HK-2 (cell line): ENCODE data around the gene CBLB.

ENCODE experiments used
- DNase-seq: peaks from one replicate; pipeline ENCODE4 v3.0.0-alpha.2; 2018; ENCODE audit not compliant: unreplicated experiment

CBLB gene

DNA sequence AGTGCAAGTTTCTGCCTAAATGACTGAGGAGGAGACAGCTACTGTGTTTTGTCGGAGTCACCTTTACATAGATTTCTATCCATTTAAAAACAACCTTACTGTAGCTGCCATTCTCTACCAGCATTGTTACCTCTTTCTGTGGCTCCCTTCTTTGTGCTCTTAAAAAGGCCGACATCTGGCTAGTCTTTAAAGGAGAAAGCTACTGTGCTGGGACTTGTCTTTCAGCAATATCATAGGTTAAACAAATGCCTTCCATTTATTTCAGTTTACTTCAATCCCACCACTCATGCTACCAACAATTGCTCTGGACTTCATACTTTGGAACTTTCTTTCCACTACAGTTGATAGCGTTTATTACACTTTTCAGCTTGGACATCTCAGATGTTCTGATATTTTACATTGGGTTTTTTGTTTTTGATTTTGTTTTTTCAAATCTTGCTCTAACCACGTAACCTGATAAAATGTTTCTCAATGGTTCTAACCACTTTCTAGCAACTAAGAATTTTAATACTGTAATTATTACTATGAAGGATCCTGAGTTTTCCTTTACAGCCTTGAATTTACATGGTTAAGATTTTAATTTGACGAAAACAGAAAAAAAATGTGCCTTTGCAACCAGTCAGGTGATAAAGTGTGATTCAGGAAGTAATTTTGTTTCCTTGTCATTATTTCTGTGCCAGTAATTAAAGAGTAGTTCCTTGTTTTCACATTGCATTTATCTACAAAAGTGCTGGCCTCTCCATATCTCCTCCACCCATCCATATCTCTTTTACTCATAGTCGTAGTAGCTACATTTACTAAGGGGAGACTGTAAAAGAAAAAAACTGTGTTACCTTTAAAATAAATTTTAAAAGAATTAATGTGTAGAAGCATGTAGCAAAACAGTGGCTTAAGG, 1.3 kb upstream of the CBLB start:
- DNase-seq: no peak

DNA sequence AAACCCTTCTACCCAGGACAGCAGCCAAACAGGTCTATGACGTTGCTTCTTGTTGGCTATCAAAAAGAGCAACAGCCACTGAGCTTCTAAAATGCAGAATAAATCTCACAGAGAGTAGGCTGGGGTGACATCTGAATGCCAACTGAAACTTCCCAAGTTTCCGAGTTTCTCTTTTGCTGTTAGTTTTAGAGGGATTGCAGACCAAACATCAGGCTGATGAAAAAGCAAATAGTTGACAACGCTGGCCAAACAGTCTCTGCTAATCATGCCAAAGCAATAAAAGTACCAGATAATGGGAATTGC, 670 bp upstream of the CBLB start:
- DNase-seq: no peak

DNA sequence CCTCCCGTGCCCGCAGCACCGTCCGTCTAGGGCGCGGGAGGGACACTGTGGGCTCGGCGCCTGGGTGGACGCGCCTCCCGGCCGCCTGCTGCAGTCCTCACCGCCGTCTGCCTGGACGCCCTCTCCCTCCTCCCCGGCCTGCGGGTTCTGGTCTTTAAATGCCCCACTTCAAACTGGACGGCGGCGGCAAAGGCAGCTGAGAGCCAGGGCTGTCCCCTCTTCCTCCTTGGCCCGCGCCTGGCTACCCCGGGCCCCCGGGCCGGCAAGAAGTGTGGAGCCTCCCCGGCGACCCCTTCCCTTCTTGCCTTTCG, 426 bp downstream of the CBLB start:
- DNase-seq: peak; percentile 66

DNA sequence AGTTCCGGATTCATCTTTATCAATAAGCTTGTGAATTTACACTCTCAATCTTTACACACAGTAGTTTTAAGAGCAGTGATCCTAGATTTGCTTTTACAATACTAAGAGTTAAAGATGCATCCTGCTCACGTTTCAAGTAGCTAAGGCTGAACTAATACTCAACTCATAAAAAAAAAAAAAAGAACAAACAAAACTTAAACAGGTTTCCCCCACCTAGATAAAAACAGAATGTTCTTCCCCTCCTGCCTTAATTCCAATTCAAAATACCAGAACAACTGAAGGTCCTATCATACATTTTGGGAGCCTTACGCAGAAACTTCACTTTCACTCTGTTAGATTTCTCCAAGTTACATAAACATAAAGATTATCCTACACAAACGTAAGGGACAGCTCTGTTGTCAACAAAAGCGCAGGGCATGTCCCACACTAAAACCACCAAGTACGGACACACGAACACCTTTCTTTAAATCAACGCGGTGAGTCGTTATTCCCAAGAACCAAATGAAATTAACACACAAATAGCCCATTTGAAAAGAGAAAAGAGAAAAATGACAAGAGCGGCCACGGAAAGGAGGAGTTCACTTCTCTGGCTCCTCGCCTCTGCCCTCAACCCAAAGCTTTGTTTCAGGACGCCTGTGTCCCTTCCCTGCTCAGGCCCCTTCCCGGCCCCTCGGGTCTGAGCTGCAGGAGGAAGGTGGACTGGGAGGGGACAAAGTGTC, 941 bp downstream of the CBLB start:
- DNase-seq: no peak

DNA sequence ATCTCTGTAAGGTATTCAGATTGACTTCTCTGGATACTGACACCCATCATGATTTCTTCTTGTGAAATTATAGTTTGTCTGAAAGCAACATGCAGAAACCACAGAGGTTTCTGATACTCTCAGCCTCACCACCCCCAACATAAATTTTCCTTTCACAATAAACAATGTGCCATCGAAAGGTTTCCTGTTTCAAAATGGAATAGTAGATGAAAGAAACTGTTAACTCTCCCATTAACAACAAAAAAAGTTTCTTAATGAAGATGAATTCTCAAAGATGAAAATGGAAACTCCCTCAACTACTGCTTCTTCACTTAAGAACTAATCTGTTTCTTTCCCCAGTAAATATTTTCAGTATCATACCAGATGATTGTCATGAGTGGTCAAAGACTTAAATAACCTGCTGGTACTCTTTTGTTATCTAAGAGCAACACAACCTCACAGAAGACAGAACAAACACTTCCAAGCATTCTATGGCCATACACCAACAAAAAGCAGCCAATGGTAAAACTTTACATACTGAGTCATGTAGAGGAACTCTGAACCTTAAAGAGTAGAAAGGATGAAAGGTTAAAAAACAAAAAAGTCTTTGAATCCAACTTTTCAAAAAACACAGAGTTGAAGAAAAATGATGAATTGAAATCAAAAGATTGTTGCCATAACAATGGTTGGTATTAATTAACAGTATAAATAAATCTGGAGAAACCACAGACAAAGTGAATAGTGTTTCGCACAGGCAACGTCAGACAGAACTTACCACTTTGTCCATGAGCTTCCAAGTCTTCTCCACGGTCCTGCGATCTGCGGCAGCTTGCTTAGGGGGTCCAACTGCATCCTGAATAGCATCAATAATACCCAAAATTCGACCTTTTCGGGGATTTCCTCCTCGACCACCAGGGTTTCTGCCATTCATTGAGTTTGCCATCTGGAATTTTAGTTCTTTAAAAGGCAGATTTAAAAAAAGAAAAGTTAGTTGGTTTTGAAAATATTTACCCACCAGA, 1.9 kb downstream of the CBLB start:
- no peak for DNase-seq

DNA sequence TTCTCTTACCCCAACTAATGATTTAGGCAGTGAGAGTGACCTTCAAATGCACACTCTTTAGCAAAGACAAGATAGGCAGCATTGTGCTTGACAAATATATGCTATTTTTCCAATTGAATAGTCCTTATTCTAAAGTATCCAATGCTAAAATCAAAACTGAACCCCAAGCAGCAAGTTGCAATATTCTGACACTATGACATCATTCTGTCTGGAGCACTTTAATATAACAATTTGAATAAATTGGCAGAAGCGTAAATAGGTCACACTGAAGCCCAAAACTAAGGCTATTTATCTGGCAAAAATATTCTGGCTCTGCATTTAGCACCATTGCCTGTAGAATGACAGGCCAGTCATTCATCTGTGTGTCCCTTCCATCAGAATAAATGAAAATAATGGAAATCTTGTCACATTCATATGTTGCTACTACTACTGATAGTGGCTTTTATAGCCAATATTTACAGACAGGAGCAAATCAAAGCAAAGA, 2.9 kb downstream of the CBLB start:
- DNase-seq: no peak

DNA sequence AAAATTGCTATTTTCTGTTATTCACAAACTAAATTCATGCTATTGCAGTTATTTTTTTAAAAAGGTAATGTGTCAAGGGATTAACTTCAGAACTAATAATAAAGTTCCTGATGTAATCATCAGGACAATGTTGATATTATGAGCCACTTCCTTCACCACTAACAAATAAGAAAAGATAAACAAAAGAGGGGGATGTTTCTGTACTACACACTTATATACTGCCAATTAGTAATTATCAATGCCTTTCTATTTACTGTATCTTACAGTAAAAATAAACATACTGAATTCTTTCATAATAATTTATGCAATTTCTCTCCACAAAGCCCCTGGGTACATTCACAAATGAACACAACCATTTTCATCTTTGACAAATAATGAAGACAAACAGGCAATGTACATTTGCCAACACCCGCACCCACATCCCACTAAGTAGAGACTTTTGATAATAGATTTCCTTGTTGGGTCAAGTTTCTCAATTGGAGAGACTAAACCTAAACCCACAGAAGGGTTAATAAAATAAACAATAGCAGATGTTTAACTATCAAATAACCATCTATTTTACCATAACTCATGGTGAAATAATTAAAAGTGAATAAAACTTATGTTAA, 3.7 kb downstream of the CBLB start:
- DNase-seq: no peak

DNA sequence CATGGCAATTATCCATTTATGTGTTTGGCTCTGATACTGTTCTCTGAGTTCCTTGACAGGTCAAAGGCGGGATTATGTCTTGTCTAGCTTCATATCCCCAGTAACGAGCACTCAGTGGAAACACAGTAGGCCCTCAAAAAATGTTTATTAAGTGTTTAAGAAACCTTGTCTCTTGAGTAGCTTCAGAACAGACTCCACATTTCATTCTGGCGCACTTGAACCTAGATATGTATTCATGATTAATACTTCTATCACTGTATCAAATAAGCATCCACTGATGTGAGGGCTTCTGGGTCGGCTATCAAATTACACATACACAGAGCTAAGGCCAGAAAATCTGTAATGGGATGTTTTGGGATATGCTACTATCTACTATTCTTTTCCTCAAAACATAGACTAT, 4.6 kb downstream of the CBLB start:
- DNase-seq: no peak

DNA sequence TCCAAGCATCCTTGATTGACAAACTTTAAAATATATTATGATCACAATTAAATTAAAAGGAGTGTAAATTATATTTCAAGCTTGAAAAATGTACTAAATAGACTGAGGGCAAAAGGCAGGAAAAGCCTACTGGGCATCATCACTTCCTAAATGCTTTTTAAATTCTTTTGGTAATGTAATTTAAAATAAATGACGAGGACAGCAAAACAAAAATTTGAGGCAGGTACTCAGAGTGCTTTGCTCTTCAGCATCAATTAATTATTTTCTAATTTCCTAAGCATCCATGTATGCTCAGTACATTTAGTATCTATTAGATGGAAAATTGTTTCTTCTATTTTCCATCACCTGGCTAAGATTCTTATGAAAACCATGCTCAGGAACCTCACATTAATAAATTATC, 5.2 kb downstream of the CBLB start:
- DNase-seq: no peak

DNA sequence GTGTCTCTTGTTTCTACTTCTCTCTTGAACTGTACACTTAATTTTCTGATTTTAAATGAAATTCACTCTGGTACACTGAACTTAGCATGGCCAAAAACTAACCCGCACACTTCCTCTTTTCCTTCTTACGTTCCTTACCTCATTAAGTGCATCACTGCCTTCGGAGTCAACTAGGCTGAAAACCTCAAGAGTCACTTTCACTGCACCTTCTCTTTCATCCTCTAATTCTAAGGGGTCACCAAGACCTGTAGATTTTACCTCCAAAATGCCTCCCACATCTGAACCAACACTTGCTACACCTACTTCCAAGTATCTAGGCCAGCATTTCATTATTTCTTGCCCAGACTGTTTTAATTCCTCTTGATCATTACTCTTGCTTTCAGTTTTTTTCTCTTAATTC, 6.6 kb downstream of the CBLB start:
- no peak for DNase-seq

DNA sequence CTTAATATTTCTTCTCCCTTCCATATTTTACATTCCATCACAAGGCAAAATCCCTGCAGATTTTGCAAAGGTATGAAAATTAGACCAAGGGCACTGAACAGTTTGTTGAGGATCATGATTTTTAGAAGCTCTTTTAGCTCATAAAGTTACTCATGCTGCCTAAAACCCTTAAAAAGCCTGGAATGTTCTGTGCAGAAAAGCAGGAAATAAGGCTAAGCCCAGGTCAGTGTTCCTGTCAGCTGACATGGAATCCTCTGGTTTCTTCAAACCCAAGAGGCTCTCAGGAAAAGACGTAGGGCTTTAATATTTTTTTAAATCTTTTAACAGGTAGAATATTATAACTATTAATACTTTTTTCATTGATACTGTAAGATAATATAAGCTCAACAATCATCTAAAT, 8.2 kb downstream of the CBLB start:
- no peak for DNase-seq

DNA sequence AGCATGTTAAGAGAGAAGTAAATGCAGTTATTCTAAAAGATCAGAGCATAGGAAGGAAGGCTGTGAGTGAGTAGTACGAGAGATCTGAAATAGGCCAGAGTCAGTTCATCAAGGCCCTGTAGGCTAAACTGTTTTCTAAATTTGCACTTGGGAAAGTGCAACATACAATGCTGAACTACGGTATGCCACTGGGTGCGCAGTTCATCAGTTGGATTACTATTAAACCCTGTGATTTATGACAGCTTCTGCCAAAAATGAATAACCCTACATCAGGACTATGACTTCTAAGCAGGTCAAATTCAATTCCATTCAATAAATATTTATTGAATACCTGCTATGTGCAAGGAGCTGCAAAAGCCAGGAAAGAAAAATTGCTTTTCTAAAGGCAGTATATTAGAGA, 10.8 kb downstream of the CBLB start:
- DNase-seq: no peak

DNA sequence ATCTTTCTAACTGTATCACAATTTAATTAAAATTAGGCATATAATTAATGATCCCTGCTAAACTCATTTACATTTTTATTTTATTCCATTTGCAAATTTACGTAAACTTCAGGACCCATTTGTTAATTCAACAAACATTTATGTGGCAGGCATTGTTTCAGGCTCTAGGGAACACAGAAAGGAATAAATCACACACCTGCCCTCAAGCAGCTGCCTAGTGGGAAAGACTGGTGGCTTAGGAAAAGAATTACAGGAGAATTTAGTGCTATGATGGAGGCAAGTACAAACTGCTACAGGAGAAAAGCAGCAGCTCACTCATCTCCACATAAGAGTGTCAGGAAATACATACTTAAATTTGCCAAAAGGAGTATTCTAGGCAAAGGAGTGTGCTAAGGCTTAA, 11.2 kb downstream of the CBLB start:
- DNase-seq: no peak

DNA sequence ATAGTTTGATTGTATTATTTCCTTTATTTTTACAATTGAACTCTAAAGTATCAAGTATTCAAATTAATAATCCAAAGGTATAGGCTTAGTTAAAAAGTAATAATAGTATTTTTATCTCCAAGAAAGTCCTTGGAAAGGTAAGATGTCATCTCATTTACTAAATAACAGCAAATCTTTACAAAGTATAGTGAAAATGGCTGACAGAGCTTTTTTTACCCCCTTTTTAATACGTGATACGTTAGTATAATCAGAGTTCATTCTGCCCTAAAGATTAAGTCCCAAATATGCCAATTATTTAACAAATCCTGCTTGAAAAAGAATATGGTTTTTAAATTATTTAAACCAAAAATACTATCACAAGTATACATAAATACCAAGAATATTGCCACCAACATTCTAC, 12.2 kb downstream of the CBLB start:
- DNase-seq: no peak

DNA sequence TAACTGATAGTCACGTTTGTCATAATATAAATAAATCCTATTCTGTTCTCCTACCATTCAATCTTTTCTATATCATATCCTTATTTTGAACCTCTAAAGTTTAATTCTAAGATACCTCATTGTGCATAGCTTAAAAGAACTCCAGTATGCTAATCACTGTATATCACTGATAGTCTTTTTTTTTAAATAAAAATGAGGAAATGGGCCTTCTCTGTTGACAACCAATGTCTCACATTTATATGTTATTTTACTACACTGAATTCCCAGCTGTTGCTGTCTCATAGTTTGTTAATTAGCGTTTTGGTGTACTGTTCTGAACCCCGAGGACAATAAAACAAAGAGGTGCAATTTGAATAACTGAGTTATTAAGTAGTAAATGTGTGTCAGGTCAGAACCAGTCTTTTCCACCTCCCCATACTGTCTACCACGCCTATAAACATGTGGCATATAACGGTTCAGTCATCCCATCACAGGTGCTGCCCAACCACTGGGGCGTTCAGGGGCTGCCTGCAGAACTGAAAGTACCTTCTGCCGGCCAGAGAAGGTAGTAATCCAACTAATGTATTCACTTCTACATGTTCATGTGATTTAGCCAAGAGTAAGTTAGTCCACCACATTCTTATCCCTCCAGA, 14.9 kb downstream of the CBLB start:
- no peak for DNase-seq

DNA sequence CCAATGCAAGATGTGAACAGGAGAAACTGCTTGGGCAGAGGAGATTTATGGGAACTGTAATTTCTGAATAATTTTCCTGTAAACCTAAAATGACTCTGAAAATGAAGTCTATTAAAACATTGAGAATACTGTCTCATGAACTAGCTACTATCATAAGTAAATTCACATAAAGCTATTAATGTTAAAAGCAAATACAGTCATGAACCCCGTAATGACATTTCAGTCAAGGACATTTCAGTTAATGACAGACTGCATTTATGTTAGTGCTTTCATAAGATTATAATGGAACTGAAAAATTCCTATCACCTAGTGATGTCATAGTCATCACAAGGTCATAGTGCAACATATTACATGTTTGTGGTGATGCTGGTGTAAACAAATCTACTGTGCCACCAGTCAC, 17.2 kb downstream of the CBLB start:
- DNase-seq: no peak

DNA sequence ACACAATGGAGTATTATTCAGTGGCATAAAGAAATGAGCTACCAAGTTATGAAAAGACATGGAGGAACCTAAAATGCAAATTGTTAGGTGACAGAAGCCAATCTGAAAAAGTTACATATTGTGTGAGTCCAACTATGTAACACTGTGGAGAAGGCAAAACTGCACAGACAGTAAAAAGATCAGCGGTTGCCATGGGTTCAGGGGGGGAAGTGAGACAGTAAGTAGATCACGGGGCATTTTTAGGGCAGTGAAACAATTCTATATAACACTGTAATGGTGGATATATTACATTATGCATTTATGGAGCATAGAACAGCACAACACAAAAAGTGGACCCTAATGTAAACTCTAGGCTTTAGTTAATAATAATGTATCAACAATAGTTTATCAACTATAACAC, 17.6 kb downstream of the CBLB start:
- DNase-seq: no peak

DNA sequence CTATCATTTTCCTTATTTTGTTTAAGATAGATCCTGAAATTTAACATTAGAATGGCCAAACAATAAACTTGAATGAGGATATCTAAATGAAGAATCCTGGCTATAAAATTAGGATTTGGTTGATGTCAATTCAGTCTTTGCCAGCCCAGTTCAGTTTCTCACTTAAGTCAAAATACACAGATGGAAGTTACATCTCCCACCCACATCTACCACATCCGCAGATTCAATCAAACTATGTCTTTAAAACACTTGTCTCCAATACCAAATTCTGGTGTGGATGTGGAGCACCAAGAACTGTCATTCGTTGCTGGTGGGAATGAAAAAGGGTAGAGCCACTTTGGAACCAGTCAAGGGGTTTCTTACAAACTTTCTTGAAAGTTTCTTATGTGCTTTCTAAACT, 18.2 kb downstream of the CBLB start:
- DNase-seq: no peak

DNA sequence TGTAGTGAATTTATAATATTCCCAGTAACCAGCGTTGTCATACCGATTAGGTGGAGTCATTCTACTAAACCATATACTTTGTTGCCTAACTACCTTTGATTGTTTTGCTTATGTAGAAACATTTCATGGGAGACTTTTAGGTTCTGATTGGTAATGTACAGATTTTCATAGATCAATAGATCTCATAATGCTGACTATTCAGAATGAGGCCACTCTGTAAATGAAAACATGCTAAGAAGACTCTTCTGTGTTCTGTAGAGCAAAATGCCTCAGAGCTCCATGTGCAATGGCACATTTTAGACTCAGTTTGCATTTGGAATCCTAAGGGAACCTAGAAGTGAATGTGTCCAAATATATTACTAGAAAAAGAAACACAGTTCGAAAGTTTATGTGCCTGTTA, 20.0 kb downstream of the CBLB start:
- DNase-seq: no peak

DNA sequence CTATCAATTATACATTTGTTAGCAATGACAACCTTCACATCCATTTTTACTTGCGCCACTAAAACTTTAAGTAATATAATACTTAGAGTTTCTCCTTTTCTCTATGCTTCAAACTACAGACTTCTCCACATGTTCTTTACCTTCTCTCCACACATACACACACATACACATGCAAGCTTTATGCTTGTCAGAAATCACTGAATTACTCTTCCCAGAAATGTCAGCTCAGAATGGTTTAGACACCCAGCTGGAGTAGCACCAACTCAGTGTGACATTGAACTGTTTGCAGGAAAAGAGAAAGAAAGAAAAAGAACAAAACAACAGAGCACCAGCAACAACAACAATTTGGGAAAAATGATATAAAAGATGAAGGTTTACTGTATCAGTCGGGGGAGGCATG, 20.9 kb downstream of the CBLB start:
- no peak for DNase-seq

DNA sequence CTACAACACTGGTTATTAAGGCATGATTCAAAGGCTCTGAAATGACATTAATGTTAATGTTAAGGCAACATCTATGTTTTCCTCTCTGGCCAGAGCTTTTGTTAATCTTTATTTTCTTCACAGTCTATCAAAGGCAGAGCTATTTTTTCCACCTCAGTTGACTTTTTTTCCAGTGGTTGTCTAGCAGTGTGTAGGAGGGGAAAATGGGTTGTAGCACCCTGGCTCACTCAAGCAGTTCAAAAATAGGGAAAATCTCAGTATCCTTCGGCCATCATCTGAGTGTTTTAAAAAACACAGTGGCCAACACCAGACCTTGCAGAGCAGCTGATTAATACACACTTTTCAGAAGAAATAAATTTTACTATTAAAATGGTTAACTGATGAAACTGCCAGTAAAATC, 21.4 kb downstream of the CBLB start:
- no peak for DNase-seq

DNA sequence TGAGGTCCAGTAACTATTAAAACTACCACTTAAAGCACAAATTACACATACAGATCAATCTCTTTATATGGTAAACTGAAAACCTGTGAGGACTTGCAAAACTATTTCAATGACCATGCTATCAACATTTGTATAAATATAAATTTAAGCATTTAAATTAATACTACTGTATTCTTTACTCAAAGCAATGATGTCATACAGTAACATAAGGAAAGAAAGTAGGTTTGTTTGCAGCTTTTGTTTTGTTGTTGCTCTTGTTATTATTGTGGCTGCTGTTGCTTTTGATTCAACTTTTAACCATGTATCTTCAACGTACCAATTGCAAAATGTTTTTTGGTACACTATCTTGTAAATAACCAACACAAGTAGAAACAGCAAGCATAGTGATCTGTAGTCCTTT, 22.0 kb downstream of the CBLB start:
- DNase-seq: no peak
